ENCODE measurements around the gene NEK7.
"Not testable (repeated sequence)": the region's sequence is repeated elsewhere in the genome, so short reads cannot be mapped to it uniquely, and the experiment has no call there.

Gene NEK7

GRCh38 chr1:198156745-198157240 lies at the start of gene NEK7:
Gene NEK7, plus strand, starts transcription at chr1:198156998. Its CDS starts 75,583 bp downstream, at chr1:198232581.
- DNase-seq (ENCODE audit: low read depth in 2 of 2), result peak in 1 of 2 donors; percentile 26

GRCh38 chr1:198107091-198107501 lies 49.7 kb upstream of the NEK7 start:
- DNase-seq (ENCODE audit: low read depth in 2 of 2), result no peak

GRCh38 chr1:198108636-198109370 lies 48.0 kb upstream of the NEK7 start:
- DNase-seq (ENCODE audit: low read depth in 2 of 2), result no peak

GRCh38 chr1:198109371-198109715 lies 47.5 kb upstream of the NEK7 start:
- no peak for DNase-seq (ENCODE audit: low read depth in 2 of 2)

GRCh38 chr1:198113342-198113750 lies 43.5 kb upstream of the NEK7 start:
- DNase-seq (ENCODE audit: low read depth in 2 of 2), result no peak

- no peak for DNase-seq (ENCODE audit: low read depth in 2 of 2)
Observed at GRCh38 chr1:198116069-198116468, 40.7 kb upstream of the NEK7 start.

GRCh38 chr1:198116469-198116868 lies 40.3 kb upstream of the NEK7 start:
- DNase-seq (ENCODE audit: low read depth in 2 of 2), result no peak

GRCh38 chr1:198117267-198117666 lies 39.5 kb upstream of the NEK7 start:
- no peak for DNase-seq (ENCODE audit: low read depth in 2 of 2)

- no peak for DNase-seq (ENCODE audit: low read depth in 2 of 2)
Observed at GRCh38 chr1:198118134-198118533, 38.7 kb upstream of the NEK7 start.

- no peak for DNase-seq (ENCODE audit: low read depth in 2 of 2)
Observed at GRCh38 chr1:198119906-198120305, 36.9 kb upstream of the NEK7 start.

GRCh38 chr1:198121056-198121826 lies 35.6 kb upstream of the NEK7 start:
- DNase-seq (ENCODE audit: low read depth in 2 of 2), result no peak

- DNase-seq (ENCODE audit: low read depth in 2 of 2), result no peak
Observed at GRCh38 chr1:198122693-198123092, 34.1 kb upstream of the NEK7 start.

GRCh38 chr1:198123133-198123532 lies 33.7 kb upstream of the NEK7 start:
- DNase-seq (ENCODE audit: low read depth in 2 of 2), result no peak

GRCh38 chr1:198124673-198125072 lies 32.1 kb upstream of the NEK7 start:
- DNase-seq (ENCODE audit: low read depth in 2 of 2), result no peak

- no peak for DNase-seq (ENCODE audit: low read depth in 2 of 2)
Observed at GRCh38 chr1:198125995-198126735, 30.6 kb upstream of the NEK7 start.

- DNase-seq (ENCODE audit: low read depth in 2 of 2), result no peak
Observed at GRCh38 chr1:198128533-198128932, 28.3 kb upstream of the NEK7 start.

GRCh38 chr1:198130053-198130452 lies 26.7 kb upstream of the NEK7 start:
- not testable (repeated sequence) for DNase-seq (ENCODE audit: low read depth in 2 of 2)

- DNase-seq (ENCODE audit: low read depth in 2 of 2), result no peak
Observed at GRCh38 chr1:198132060-198132781, 24.6 kb upstream of the NEK7 start.

- no peak for DNase-seq (ENCODE audit: low read depth in 2 of 2)
Observed at GRCh38 chr1:198134252-198134651, 22.5 kb upstream of the NEK7 start.

GRCh38 chr1:198135366-198135765 lies 21.4 kb upstream of the NEK7 start:
- DNase-seq (ENCODE audit: low read depth in 2 of 2), result no peak

- no peak for DNase-seq (ENCODE audit: low read depth in 2 of 2)
Observed at GRCh38 chr1:198141668-198142351, 15.0 kb upstream of the NEK7 start.
